Measurements from ENCODE around the gene CRACDL.

DNA sequence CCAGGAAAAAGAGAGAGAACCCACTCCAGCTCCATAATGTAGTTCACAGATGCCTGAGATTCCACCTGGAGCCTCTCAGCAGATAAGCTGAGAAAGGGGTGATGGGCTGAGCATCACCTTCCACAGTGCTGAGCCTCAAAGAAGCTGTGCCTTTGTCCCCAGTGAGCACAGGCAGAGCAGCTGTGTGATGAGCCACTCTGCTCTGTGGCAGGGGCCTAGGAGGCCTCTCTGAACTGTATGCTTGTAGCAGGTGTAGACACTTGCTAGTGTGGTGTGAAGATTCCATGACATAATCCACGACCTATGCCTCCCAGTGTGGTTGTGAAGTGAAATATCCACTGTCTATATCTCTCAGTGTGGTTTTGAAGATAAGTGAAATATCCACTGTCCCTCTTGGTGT is 134.7 kb downstream of the CRACDL start:
- TF ChIP-seq CTCF (IDR thresholded peaks at IDR 0.05) (no peak), POLR2AphosphoS5 (IDR thresholded peaks at IDR 0.05; ENCODE audit: low read depth, low read length) (no peak), REST (IDR thresholded peaks at IDR 0.05; ENCODE audit: insufficient read depth in 1 of 2, low read depth in 2 of 2, low read length in 1 of 2) (no peak)

Measured in Panc1 (cell line).